Activated T-cell treated with anti-CD3 and anti-CD28 coated beads for 4 hours (primary cell): ENCODE results near the gene FRYL.
"Not testable (repeated sequence)": the region's sequence is repeated elsewhere in the genome, so short reads cannot be mapped to it uniquely, and the experiment has no call there.

ENCODE experiments used
- DNase-seq: peaks from one replicate; pipeline ENCODE4 v3.0.0-alpha.2; 2020

Gene FRYL

GRCh38 chr4:48694824-48695223 lies 85.3 kb downstream of the FRYL start:
- DNase-seq = no peak

- no peak for DNase-seq
Measured at GRCh38 chr4:48693856-48694574, 86.1 kb downstream of the FRYL start.

- DNase-seq = no peak
Measured at GRCh38 chr4:48692897-48693296, 87.2 kb downstream of the FRYL start.

GRCh38 chr4:48692044-48692443 lies 88.0 kb downstream of the FRYL start:
- DNase-seq = no peak

- no peak for DNase-seq
Measured at GRCh38 chr4:48688953-48689352, 91.1 kb downstream of the FRYL start.

- DNase-seq = no peak
Measured at GRCh38 chr4:48687313-48688051, 92.6 kb downstream of the FRYL start.

GRCh38 chr4:48686369-48686768 lies 93.7 kb downstream of the FRYL start:
- DNase-seq = no peak

DNA sequence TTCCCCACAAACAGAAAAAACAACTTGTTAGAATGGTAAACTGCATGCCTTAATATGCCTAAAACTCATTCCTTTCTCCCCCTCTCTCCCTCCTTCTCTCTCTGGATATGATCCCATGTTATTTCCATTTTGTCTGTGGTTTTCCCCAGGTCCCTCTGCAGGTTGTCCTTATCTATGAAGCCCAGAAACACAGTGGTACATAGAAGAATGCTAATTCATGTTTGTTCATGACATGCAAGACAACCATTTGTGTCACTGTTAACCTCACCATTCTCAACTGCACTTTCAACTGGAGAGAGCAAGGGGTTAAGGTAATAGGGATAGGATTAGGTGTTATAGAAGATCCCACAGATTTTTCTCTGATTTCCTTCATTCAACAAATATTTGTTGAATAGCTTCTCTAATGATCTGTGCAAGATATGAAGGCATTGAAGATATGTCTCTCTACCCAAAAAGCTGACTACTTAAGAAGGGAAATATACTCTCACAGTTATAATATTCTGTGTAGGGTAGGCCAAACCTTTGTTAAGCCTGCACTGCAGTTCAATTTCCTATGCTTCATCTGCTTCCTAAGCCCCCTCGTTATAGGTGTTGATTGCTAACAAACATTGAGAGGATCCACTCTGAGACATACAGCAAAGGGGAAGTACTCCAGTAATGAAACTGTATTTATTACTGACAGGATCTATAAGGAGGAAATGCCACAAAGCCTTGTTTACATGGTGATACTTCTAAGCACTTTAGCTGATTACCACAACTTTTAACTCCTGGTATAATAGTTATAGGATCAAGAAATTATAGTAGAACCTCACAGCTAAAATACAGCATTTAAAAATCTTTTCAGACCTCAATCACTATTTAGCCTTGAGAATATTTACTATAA lies 96.1 kb downstream of the FRYL start:
- no peak for DNase-seq

GRCh38 chr4:48682870-48683269 lies 97.2 kb downstream of the FRYL start:
- DNase-seq = not testable (repeated sequence)

DNA sequence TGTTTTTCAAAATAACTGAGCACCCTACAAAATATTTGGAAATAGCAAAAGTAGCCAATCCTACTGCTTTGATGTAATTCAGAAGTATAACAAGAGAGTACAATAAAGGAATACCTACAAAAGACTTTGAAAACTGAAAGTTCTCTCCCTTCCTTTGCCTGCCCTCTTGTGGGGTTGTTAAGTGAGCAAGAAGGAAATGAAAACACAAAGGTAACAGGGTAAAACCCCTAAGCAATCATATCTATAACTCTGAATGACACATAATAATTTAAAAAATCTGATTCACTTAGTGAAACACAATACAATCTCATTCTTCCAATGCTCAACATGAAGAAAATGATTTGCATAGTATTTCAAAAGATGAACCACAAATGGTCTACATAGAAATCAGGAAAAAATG lies 98.2 kb downstream of the FRYL start:
- DNase-seq = no peak

GRCh38 chr4:48680848-48681568 lies 99.1 kb downstream of the FRYL start:
- DNase-seq = no peak

DNA sequence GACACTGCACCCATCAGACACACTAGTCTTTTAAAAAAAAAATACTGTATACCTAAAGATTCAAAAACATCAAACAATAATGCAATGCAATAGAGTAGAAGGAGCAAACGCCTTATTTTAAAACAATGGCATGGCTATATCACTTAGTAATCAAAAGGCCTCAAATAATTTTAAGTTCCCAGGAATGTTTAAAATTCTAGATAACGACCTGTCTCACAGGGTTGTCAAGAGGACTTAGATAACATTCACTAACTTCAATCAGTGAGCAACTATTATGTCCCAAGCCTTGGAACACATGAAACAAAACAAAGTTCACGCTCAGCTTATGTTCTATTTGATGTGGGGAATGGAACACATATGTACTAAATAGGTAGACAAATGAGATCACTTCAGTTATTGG lies 106.5 kb downstream of the FRYL start:
- no peak for DNase-seq

GRCh38 chr4:48670587-48670986 lies 109.5 kb downstream of the FRYL start:
- DNase-seq = no peak

DNA sequence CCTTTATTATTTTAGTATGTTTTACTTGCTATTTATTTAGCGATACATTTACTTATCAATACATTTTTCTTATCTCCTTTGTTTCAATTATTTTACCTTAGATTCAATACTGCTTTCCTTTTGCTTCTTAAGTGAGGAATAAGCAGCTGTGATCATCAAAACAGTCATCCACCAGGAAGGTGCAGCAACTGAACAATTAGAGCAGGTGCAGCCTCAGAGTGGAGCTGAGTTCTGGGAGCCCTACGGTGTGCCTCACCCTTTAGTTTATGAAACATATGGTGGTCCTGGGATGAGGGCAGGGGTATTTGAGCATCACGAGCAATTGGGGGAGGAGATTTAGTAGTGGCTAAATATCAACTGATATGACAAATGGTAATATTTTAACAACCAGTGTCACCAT lies 111.0 kb downstream of the FRYL start:
- DNase-seq = no peak

DNA sequence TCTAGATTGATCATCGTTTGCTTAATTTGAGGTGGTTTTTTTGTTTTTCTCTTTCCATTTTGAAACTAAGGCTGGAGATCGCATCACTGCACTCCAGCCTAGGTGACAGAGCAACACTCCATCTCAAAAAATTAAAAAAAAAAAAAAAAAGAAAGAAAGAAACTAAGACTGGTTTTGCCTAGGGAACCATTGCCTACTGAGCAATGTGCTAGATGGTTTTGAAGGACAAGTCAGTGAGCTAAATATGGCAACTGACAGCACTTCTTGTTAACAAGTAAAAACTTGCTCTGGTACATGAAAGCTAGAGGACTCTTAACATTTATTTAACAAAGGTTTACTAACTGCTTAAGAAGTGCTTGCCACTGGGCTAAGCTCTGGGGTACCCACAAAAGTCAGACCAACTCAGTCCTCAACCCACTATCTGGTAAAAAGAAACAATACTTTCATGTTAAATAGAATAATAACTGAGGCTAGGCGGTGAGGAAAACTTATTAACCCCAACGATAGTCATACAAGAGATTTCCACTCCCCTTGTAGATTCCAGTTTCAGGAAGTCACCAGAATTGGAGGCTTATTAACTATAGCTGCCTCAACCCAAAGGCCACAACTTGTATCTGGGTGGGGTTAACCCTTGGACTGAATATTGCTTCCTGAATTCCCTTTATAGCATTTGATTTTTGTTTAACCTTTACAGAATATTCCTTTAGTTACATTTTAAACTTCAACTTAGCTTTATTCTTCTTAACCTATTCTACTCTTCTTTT lies 111.6 kb downstream of the FRYL start:
- DNase-seq = no peak

GRCh38 chr4:48667148-48667547 lies 112.9 kb downstream of the FRYL start:
- DNase-seq = no peak

- no peak for DNase-seq
Measured at GRCh38 chr4:48665555-48666186, 114.4 kb downstream of the FRYL start.

DNA sequence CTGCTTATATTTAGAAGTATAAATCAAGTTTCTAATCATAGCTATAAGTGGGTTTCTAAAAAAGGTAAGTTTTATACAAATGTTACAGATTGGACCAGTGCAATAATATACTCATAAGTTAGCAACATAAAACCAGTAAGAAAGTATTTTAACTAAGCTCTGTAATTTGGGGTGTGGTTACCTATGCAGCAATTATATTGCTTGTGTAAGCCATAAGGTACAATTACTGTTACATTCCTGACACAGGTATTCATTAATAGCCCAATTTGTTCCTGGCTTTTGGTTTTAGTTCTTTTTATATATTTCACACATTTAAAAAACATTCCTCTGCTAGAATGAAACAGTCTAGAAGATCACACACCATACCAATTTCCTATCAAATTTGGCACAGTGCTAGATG lies 115.1 kb downstream of the FRYL start:
- DNase-seq = no peak

DNA sequence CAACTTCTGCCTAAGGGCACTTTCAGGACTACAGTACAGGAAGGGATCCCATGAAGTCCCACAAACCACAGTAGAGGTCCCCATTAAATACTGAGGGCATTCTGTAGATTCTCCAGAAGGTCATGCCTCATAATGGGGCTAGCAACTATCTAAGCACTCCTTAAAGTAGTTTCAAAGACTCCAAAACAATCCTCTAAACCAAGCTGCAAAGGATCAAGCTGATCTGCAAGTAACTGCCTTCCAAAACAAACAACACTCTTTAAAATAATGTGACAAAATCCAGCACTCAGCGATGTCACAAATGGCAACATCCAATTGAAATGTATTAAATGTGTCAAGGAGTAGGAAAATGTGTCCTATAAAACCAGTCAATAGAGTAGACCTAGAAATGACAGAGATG lies 118.7 kb downstream of the FRYL start:
- no peak for DNase-seq

- no peak for DNase-seq
Measured at GRCh38 chr4:48660347-48660746, 119.7 kb downstream of the FRYL start.

GRCh38 chr4:48654015-48654664 lies 125.9 kb downstream of the FRYL start:
- DNase-seq = no peak
